ENCODE measurements around the gene NELFB. TPM values are rescaled to one million over a fixed set of nuclear protein-coding genes. Genes with fewer than 3 reads are reported as not detected.

NELFB gene
- total and polyA plus RNA-seq, 9 of the 15 experiments (the other 6 are each of a cell fraction or from before 2014, with no cell fraction given) = 0.24 to 84.0 (median 29.7) TPM

DNA sequence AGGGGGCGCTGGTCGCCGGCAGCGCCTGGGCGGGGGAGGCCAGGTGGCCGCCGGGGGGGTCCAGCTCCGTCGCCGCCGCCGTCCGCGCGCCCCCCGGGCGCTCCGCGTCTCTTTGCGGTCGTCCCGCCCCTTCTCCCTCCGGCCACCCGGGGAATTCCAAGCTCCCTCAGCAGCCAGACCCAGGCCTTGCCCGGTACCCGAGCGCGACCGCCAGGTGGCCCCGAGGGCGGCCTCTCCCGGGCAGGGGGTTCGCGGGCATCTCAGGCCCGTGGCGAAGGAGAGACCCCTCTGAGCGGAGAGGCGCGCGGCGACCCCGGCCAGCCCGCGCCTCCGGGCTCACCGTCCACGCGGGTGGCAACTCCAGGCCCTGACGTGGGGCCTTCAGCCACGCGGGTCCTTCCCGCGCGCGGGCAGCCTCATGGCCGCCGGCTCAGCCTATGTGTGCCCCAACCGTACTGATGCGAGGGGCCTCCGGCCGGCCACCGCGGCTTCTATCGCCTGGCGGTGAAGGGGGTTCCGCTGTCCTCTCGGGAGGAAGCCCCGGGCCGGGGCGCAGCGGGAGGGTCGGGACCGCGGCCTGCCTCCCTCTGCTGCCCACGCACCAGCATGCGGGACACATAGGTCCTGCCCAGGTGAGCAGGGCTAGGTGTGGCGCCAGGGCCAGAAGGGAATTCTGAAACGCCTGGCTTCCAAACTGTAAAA is 47.5 kb downstream of the NELFB start:
- Histone ChIP-seq H3K9me3 (replicated peaks; ENCODE audit: control insufficient read depth, insufficient read depth, low read depth, low read length) (no peaks in the 10 kb centered on the region), H2AFZ (ENCODE audit: low read depth, low read length) (peak overlapping the region; percentile 51), H3K27me3 (ENCODE audit: control insufficient read depth in 2 of 2, insufficient read depth in 2 of 2, low read length in 2 of 2) (no peaks in the 10 kb centered on the region), H3K36me3 (ENCODE audit: control insufficient read depth, insufficient read depth, low read length) (peaks cover 8% of the 10 kb centered on the region; the same call in 1 of the 3 replicates), H3K27ac (ENCODE audit: extremely low read depth, low read depth, low read length) (peak overlapping the region; percentile 83), H3K4me2 (ENCODE audit: insufficient read depth, low read length) (peak overlapping the region; percentile 60), H3K9ac (ENCODE audit: insufficient read depth in 1 of 2, low read depth in 2 of 2, low read length in 2 of 2) (peak overlapping the region; percentile 63 to 91), H3K9me1 (ENCODE audit: control insufficient read depth, insufficient read depth, low read length) (peaks cover 7% of the 10 kb centered on the region), H3K79me2 (ENCODE audit: control insufficient read depth, insufficient read depth, low read length) (peaks cover 28% of the 10 kb centered on the region), H3K4me3 (peak overlapping the region; percentile 46), H3K4me1 (replicated peaks in 1 of 2; ENCODE audit: control insufficient read depth in 2 of 2, insufficient read depth in 2 of 2, low read length in 2 of 2) (peaks cover 27 to 86% of the 10 kb centered on the region in 2 experiments), H4K20me1 (replicated peaks; ENCODE audit: control insufficient read depth, insufficient read depth, low read length) (peaks cover 13% of the 10 kb centered on the region)
- FAIRE-seq (no peak), ATAC-seq (peak; percentile 24), DNase-seq (ENCODE audit: extremely low read depth in 1 of 4, low spot score in 3 of 4) (peak in 2 of 4 experiments; percentile 94 to 95)
- 10% methylated on average over 42 of the region's 78 CpGs for WGBS (ENCODE audit: insufficient coverage, low coverage, missing lambda C conversion rate)
- ChIA-PET CTCF (ENCODE audit: low intra/inter-chr PET ratio) (interaction anchor here (0.7 kb wide), 1 partner anchor 143 kb away, joined by 4 read pairs; no protein-coding TSS in a partner anchor), POLR2A (interaction anchor here (0.7 to 2.3 kb wide), 14 partner anchors 11 to 173 kb away, joined by 3 to 10 read pairs (median 6); partner anchors contain the start of genes ANAPC2 and SSNA1)
- BruUV-seq (replicated peaks) = TSS peak; percentile 69
- in situ Hi-C loops (cut with MboI) (no loop called here), intact Hi-C loops (cut with micrococcal nuclease) (loop anchor here (5.0 to 10.0 kb wide), 4 partner anchors 60 to 230 kb away; partner anchors contain the start of genes EXD3, NOXA1 and TUBB4B)
- TF ChIP-seq KAT2B (IDR thresholded peaks at IDR 0.05; ENCODE audit: low read depth, low read length) = no peak
- peak in 1 of 2 experiments; percentile 7; a peak in 1 of 4 replicates for TF ChIP-seq NONO (IDR thresholded peaks at IDR 0.05; ENCODE audit: low read depth in 2 of 2, low read length in 1 of 2)
- TF ChIP-seq ZNF311 (CRISPR knock-in tag; IDR thresholded peaks at IDR 0.05) = no peak
- peak in 2 of 3 experiments; percentile 32 to 43 for TF ChIP-seq YY1 (IDR thresholded peaks at IDR 0.05; ENCODE audit: borderline replicate concordance in 1 of 3, control insufficient read depth in 1 of 3, extremely low read depth in 1 of 3, insufficient read depth in 3 of 3, insufficient read length in 1 of 3, insufficient replicate concordance in 2 of 3, low read depth in 1 of 3, low read length in 2 of 3)
- no peak for TF ChIP-seq ZNF695 (CRISPR knock-in tag; IDR thresholded peaks at IDR 0.05)
- TF ChIP-seq POLR2AphosphoS5 (IDR thresholded peaks at IDR 0.05; ENCODE audit: control insufficient read depth, insufficient read depth, low read depth, low read length) = no peak; the same call in 1 of the 2 replicates
- no peak; a peak in 1 of 4 replicates for TF ChIP-seq MLX (CRISPR knock-in tag; conservative IDR thresholded peaks at IDR 0.05)
- no peak for TF ChIP-seq PHTF2 (CRISPR knock-in tag; IDR thresholded peaks at IDR 0.05)
- no peak for TF ChIP-seq KLF13 (tag; IDR thresholded peaks at IDR 0.05; ENCODE audit: borderline replicate concordance, low read depth)
- no peak for TF ChIP-seq ZNF699 (CRISPR knock-in tag; IDR thresholded peaks at IDR 0.05; ENCODE audit: insufficient replicate concordance)
- TF ChIP-seq ZBTB26 (CRISPR knock-in tag; IDR thresholded peaks at IDR 0.05) = no peak
- TF ChIP-seq E2F4 (CRISPR knock-in tag; IDR thresholded peaks at IDR 0.05; ENCODE audit: low read depth) = peak; percentile 69; the same call in 1 of the 2 replicates
- TF ChIP-seq ZNF280B (CRISPR knock-in tag; IDR thresholded peaks at IDR 0.05) = no peak
- no peak for TF ChIP-seq SIN3B (IDR thresholded peaks at IDR 0.05; ENCODE audit: low read depth)
- no peak for TF ChIP-seq EHMT2 (IDR thresholded peaks at IDR 0.05)
